Ammon's horn (tissue), 1 donor: Measurements from ENCODE around the gene WDFY2.
A peak's percentile ranks its signal among the peaks of the same experiment; 100 is the strongest.

ENCODE experiments used
- DNase-seq: peaks from one replicate; pipeline ENCODE4 v3.0.0-alpha.2; 2016; ENCODE audit warnings: low spot score

Gene WDFY2

GRCh38 chr13:51771418-51772104, 187.3 kb downstream of the WDFY2 start:
- no peak for DNase-seq

GRCh38 chr13:51772105-51772455, 187.8 kb downstream of the WDFY2 start:
- no peak for DNase-seq

- DNase-seq, result no peak
Measured at GRCh38 chr13:51772781-51773180, 188.5 kb downstream of the WDFY2 start.

GRCh38 chr13:51773515-51773914, 189.3 kb downstream of the WDFY2 start:
- DNase-seq, result no peak

- no peak for DNase-seq
Measured at GRCh38 chr13:51776179-51776578, 191.9 kb downstream of the WDFY2 start.

- DNase-seq, result no peak
Measured at GRCh38 chr13:51777921-51778320, 193.7 kb downstream of the WDFY2 start.

- DNase-seq, result peak; percentile 48
Measured at GRCh38 chr13:51778392-51778791, 194.1 kb downstream of the WDFY2 start.

GRCh38 chr13:51780099-51780498, 195.8 kb downstream of the WDFY2 start:
- DNase-seq, result no peak

- no peak for DNase-seq
Measured at GRCh38 chr13:51781246-51782022, 197.2 kb downstream of the WDFY2 start.

GRCh38 chr13:51782026-51782710, 197.9 kb downstream of the WDFY2 start:
- no peak for DNase-seq

- DNase-seq, result no peak
Measured at GRCh38 chr13:51783428-51784094, 199.3 kb downstream of the WDFY2 start.

GRCh38 chr13:51784097-51784496, 199.8 kb downstream of the WDFY2 start:
- no peak for DNase-seq

- peak; percentile 66 for DNase-seq
Measured at GRCh38 chr13:51785712-51786424, 201.6 kb downstream of the WDFY2 start.

- no peak for DNase-seq
Measured at GRCh38 chr13:51786425-51787265, 202.4 kb downstream of the WDFY2 start.

GRCh38 chr13:51793570-51794271, 209.5 kb downstream of the WDFY2 start:
- peak; percentile 72 for DNase-seq

GRCh38 chr13:51794964-51795363, 210.7 kb downstream of the WDFY2 start:
- DNase-seq, result no peak

GRCh38 chr13:51795419-51795818, 211.2 kb downstream of the WDFY2 start:
- no peak for DNase-seq

- no peak for DNase-seq
Measured at GRCh38 chr13:51796546-51796945, 212.3 kb downstream of the WDFY2 start.

GRCh38 chr13:51797664-51798488, 213.6 kb downstream of the WDFY2 start:
- peak; percentile 72 for DNase-seq
